Motor neuron (in vitro differentiated cells): ENCODE data around the gene PPM1L. TPM values are rescaled to one million over a fixed set of nuclear protein-coding genes. Genes with fewer than 3 reads are reported as not detected.

Experiments
- total RNA-seq, 8 experiments: library from RNA; unstranded; fragments of 300-600 nt; gene quantifications; 2 replicates each; pipeline versions ENCODE4 v1.2.3 to v1.2.4, GENCODE V29; 2022

PPM1L gene
- total RNA-seq, 8 experiments from 2014 or later: 10.8 to 27.3 (median 22.1) TPM

Other genes starting within 250 kb of the PPM1L start
- gene KPNA4, start 190.7 kb upstream of the PPM1L start, total RNA-seq: 10 to 100 TPM; 18.4 to 40.8 (median 27.3) TPM
- gene ARL14, start 79.1 kb upstream of the PPM1L start, total RNA-seq: under 1 TPM in 4 of 8 experiments, not detected in 4; 0.21 to 0.38 (median 0.33) TPM